Suppressor macrophage (primary cell): Measurements from ENCODE around the gene HEY2.
"Not testable (repeated sequence)": the region's sequence is repeated elsewhere in the genome, so short reads cannot be mapped to it uniquely, and the experiment has no call there.

Experiments used
- DNase-seq, 4 experiments: peaks; one replicate each; pipeline ENCODE4 v3.0.0-alpha.2; 2020 to 2022

HEY2 gene

DNA sequence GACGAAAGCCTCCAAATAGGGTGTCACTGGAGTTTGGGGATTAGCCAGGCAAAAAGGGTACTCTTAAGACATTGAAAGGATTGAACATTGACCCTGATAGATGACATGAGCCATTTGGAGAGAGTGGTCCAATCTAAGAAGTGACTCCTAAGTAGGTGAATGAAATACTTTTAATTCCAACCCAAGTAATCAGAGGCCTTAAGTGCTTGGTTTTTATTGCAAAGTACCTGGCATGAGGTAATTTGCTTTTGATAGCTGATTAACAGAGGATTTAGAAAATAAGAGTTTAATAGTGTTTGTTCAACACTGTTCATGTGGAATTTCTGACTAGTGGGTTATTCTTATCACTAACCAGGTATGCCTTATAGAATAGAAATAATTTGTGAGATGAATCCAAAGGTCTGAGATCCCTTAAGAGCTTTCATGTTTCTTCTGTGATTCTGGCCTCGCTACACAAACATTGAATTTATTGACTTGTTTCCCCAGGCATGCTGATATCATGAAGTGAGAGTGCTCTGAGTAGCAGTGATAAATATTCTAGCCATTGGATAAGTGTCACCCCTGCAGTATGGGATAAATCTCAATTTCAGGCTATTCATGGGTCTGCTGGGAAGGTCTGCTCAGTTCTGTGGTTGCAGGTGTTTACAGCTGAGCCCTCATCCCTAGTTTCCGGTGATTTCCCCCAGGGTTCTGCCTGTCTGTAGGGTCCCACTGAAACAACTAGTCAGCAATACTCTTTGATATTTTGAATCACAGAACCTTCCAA, 47.9 kb downstream of the HEY2 start:
- no peak for DNase-seq

DNA sequence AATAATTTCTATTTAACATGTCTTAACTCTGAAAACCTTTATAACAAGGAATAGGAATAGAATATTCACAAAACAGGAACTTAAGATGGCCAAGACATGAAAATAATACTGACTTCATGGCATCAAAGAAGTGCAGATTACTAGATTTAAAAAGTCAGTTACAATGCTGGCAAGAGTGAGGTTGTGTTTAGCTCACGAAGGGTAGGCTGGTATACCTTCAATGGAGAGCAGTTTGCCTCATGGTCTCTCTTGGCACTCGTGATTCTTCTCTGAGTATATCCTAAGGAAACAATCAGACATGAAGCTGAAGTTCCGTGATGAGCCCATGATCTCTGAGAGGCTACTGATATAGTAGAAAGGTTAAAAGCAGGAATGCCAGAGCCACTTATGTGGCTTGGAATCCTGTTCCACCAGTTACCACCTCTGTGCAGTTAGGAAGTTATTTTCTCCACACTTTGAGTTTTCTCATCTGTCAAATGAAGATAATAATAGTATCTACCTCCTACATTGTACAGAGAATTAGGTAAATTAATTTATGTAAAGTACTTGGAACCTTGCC, 48.5 kb downstream of the HEY2 start:
- DNase-seq, result peak in 1 of 4 experiments; percentile 22

DNA sequence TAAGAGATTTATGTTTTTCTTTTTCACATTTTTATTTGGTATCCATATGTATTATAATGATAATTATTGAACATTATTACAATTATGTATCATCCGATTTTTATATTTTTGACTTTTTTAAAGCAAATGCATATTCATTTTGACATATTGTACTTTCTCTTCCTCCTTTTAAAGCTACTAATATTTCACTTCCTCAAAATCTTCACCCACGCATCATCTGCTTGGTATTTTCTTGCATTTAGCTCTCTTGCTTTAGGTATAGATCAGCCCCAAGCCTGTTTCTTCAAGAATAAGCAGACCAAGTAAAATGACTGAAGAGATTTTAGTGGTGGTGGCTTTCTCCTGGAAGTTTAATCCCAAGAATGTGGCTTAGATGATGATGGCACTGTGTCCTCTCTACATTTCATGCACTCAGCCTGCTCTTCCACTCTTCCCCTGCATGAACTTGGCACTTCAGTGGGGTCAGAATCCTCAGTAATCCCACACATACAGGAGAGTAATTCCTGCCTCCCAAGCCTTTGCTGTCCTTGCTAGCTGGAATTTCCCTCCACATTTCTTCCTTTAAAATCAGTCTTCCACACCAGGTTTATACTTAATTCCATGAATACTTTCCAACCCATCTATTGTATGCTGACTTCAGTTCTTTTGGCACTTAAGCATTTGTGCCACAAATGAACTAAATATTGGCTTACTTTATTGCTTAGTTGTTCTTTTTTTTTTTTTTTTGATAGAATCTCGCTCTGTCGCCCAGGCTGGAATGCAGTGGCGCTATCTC, 49.5 kb downstream of the HEY2 start:
- DNase-seq, result peak; percentile 57 to 93 (median 76)

DNA sequence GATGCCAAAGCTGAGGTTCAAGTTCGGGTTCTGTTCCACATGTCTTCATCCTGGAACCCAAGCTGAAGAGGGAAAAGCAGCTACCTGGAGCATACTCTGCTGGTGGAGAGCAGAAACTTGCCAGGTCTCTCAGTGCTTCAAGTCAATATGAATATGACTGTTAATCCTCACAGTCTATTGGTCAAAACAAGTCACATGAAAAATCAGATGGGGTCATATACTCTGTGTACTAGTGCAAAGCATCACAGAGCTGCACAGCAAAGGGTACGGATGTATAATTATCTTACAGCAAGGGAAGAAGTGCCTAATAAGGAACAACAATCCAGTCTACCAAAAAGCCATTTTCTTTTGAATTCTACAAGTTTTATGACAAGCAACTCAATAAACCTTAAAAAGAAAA, 53.0 kb downstream of the HEY2 start:
- DNase-seq, result no peak

DNA sequence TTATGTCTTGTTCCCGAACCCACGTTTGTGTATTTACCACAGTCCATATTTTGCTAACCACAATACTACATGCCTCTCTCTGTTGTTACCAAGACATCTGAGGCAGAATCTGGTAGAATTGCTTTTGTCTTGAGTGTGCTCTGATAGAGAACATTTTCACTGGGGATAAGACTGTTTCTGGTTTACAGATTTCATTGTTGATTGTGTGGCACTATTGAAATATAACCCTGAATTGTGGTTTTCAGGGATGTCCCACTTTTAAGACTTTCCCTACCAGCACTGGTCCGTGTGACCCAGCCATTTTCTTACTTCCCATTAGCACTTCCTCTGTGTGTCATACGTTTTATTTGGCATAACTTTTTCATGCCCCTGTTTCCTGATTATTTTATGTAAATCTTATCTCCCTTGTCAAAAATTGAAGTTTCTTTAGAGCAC, 53.5 kb downstream of the HEY2 start:
- DNase-seq, result peak; percentile 72 to 85 (median 78)

DNA sequence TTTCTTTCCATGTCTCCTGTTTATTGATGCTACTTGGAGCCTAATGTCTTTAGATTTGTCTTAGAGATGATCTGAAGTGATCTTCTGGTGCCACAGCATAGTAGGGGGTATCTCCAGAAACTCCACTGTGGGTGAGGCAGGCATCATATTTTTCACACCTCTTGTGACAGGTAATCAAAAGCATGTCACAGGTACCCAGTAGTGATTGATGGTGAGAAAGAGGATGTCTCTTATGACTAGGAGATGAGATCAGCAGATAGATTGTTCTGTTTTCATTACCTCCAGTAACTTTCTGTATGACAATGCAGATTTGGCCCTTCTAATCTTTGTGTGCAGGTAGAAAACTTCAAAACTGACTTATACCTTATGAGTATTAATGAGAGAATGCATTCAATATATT, 54.8 kb downstream of the HEY2 start:
- no peak for DNase-seq

DNA sequence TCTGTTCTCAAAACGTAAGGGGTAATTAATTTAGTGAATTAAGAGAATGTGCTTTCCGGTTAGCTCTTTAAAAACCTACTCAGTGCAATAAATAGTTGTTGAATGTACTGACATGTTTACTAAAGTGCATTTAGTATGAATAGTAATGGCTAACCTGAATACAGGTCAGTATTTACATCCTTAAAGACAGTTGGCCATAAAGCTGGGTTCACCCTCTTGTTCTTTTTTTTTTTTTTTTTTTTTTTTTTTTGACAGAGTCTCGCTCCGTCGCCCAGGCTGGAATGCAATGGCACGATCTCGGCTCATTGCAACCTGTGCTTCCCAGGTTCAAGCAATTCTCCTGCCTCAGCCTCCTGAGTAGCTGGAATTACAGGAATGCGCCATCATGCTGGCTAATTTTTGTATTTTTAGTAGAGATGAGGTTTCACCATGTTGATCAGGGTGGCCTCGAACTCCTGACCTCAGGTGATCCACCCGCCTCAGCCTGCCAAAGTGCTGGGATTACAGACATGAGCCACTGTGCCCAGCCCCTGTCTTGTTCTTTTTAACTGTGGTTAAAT, 55.5 kb downstream of the HEY2 start:
- DNase-seq, result not testable (repeated sequence)

DNA sequence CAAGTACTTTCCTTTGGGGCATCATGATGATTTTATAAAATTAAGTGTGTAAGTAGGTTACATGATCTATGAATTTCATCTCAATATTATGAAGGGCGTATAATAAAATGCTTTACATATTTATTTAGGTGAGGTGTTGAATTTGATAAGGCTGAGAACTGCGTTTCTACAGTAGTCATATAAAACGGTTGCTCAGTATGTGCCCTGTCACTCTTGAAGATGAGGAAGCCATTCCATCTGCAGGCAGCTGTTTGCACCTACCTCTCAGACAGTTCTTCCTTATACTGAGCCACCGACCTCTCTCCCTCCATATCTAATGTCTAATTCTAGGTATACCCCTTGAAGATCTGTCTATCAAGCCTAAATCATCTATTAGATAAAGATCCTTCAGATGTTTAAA, 57.4 kb downstream of the HEY2 start:
- peak in 2 of 4 experiments; percentile 21 to 24 for DNase-seq

DNA sequence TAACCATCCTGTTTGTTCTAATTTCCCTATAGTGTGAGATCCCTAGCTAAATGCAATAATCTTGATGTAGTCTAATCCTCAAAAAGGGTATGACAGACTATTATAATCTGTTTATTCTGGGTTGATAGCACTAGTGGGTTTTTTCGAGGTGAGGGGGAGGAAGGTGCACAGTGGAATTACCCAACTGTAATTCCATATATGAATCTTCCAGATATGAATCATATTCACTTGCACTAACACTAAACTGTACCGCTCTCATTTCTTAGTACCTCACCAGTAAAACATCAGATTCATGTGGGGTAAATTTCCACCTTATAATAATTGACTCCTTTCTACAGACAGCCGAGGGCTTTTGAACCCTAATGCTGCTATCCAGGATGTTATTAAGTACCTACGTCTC, 57.9 kb downstream of the HEY2 start:
- DNase-seq, result no peak

DNA sequence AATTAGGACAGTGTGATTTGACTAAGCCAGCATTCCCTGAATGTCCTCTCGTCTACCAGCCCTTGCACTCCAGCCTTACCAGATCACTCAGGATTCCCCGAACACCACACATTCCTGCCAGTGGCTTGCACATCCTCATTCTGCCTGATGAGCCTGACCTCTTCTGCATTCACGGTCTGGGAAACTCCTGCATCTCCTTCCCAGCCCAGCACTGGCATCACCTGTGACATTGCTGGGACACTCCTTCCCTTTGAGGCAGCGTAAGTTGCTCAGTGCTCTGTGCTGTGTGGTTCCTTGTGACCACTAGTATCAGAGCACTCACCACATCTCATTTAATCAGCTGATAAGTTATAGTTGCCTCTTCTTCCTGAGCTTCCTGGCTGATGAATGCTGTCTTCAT, 58.6 kb downstream of the HEY2 start:
- peak in 1 of 4 experiments; percentile 28 for DNase-seq

DNA sequence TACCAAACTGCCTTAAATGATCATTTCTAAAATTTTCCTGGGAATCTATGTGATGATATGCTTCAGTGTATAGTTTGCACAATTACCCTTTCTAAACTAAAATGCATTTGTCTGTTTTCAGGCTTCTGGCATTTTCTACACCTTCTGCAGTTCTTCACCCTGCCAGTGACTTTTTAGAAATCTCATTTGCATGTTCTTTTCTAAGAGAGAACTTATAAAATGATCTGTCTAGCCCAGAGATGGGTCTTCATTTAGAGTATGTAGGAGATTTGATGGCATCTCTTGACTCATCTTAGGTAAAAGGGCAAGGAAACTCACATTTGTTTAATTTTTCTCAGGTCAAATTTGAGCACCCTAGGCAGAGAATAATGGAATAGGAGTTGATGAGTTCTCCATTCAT, 59.2 kb downstream of the HEY2 start:
- no peak for DNase-seq

DNA sequence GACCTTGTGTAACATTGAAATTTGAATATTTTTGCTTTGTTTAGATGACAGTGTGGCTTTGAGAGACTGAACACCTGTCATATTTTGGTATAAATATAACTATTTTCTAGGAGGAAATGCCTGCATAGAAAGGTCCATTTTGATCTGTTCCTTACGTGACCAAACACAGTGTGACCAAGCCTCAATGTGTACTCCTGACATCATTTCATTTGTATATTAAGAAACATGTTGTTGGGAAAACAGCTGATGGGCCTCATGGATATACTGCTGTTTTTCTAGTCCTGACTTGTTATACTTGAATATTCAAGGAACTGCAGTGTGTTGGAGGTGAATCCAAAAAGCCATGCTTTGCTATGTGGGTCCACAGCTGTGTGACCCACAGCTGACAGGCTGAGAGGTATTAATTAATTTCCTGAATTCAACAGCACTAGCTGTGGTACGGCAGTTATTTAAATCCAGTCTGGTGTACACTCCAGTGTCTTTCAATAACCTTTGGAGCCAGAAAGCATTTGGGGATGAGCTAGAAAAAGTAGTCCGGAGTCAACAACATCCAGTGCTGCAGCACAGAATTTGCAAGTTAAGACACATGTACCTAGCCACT, 60.2 kb downstream of the HEY2 start:
- peak in 3 of 4 experiments; percentile 30 to 65 (median 53) for DNase-seq

DNA sequence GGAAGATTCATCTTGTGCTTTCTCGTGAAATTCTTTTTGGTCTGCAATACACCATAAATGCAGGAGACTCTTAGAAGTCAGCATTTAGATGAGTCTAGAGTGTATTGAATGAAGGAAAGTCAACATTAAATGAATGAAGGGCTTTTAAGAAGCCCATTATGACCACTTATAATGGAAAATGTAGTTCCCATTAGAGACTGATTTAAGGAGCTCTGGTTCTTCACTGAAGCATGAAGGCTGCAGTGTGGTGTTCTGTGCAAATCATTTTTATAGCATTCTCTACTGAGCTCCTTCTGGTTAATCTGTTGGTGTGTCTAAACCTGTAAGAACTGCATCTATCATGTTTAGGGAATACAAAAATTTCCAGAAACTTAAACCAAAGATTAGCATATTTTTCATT, 61.0 kb downstream of the HEY2 start:
- DNase-seq, result no peak
